ENCODE measurements around the gene SH3BP5L.
A peak's percentile ranks its signal among the peaks of the same experiment; 100 is the strongest.

SH3BP5L gene

GRCh38 chr1:248825909-248826760, at the start of gene SH3BP5L:
SH3BP5L (minus strand) TSS chr1:248825915; CDS start chr1:248824935, 980 bp downstream.
- DNase-seq = peak; percentile 98

- peak; percentile 85 for DNase-seq
These were observed 48.3 kb upstream of the SH3BP5L start for GRCh38 chr1:248873993-248874533.

- DNase-seq = peak; percentile 96
These were observed 47.8 kb upstream of the SH3BP5L start for GRCh38 chr1:248873409-248873992.

- DNase-seq = peak; percentile 69
These were observed 47.2 kb upstream of the SH3BP5L start for GRCh38 chr1:248872752-248873408.

- DNase-seq = no peak
These were observed 46.2 kb upstream of the SH3BP5L start for GRCh38 chr1:248871837-248872401.

- peak; percentile 76 for DNase-seq
These were observed 37.5 kb upstream of the SH3BP5L start for GRCh38 chr1:248862998-248863881.

- DNase-seq = no peak
These were observed 36.9 kb upstream of the SH3BP5L start for GRCh38 chr1:248862695-248862997.

GRCh38 chr1:248861616-248862015, 35.9 kb upstream of the SH3BP5L start:
- no peak for DNase-seq

- no peak for DNase-seq
These were observed 34.3 kb upstream of the SH3BP5L start for GRCh38 chr1:248860007-248860406.

GRCh38 chr1:248858891-248859889, 33.5 kb upstream of the SH3BP5L start, which contains the start of gene ZNF692:
ZNF692 (minus strand) TSS chr1:248859085; CDS start chr1:248858309, 776 bp downstream.
- DNase-seq = peak; percentile 98

- DNase-seq = peak; percentile 77
These were observed 32.6 kb upstream of the SH3BP5L start for GRCh38 chr1:248858096-248858890.

GRCh38 chr1:248857749-248858095, 32.0 kb upstream of the SH3BP5L start:
- DNase-seq = no peak

GRCh38 chr1:248857201-248857600, 31.5 kb upstream of the SH3BP5L start:
- DNase-seq = no peak

GRCh38 chr1:248856176-248856575, 30.5 kb upstream of the SH3BP5L start:
- DNase-seq = no peak

GRCh38 chr1:248855580-248855979, 29.9 kb upstream of the SH3BP5L start:
- no peak for DNase-seq

- no peak for DNase-seq
These were observed 28.1 kb upstream of the SH3BP5L start for GRCh38 chr1:248853663-248854375.

GRCh38 chr1:248852481-248853405, 27.0 kb upstream of the SH3BP5L start:
- no peak for DNase-seq

- no peak for DNase-seq
These were observed 25.7 kb upstream of the SH3BP5L start for GRCh38 chr1:248851390-248851789.

All from midbrain (tissue), 1 donor.